Right lung (tissue), 5 donors: ENCODE measurements around the gene FSD2. TPM values are rescaled to one million over a fixed set of nuclear protein-coding genes. Genes with fewer than 3 reads are reported as not detected.
"Not testable (repeated sequence)": the region's sequence is repeated elsewhere in the genome, so short reads cannot be mapped to it uniquely, and the experiment has no call there.

Source experiments
- DNase-seq, 2 donors: peaks; one replicate each; pipeline ENCODE4 v3.0.0-alpha.2; 2013
- polyA plus RNA-seq, 5 donors: library from polyadenylated mRNA; unstranded; fragments of 120-200 nt; gene quantifications; one replicate each; pipeline versions ENCODE4 v1.2.1 to v1.2.3, GENCODE V29; 2013; ENCODE audit warnings: inconsistent platforms in 1 of 5, low replicate concordance in 1 of 5; ENCODE audit not compliant: insufficient read length in 5 of 5, insufficient read depth in 1 of 5

Gene FSD2
- polyA plus RNA-seq, 5 donors: 0.24 to 1.9 (median 0.31) TPM

- DNase-seq: no peak
These were observed 74.3 kb downstream of the FSD2 start for GRCh38 chr15:82731527-82731926.

- no peak for DNase-seq
These were observed 75.8 kb downstream of the FSD2 start for GRCh38 chr15:82730022-82730530.

GRCh38 chr15:82726816-82727215, 79.1 kb downstream of the FSD2 start:
- DNase-seq: no peak

- no peak for DNase-seq
These were observed 90.9 kb downstream of the FSD2 start for GRCh38 chr15:82715003-82715402.

- DNase-seq: no peak
These were observed 91.9 kb downstream of the FSD2 start for GRCh38 chr15:82714016-82714415.

GRCh38 chr15:82712036-82712435, 93.8 kb downstream of the FSD2 start:
- no peak for DNase-seq

- no peak for DNase-seq
These were observed 94.9 kb downstream of the FSD2 start for GRCh38 chr15:82710926-82711490.

GRCh38 chr15:82710208-82710555, 95.7 kb downstream of the FSD2 start:
- DNase-seq: no peak

- DNase-seq: peak; percentile 58 to 66
These were observed 96.3 kb downstream of the FSD2 start, which contains the start of gene AP3B2 for GRCh38 chr15:82709421-82710207. Gene AP3B2, minus strand, starts transcription at chr15:82709875. Its CDS starts 169 bp downstream, at chr15:82709706.

GRCh38 chr15:82709081-82709420, 96.8 kb downstream of the FSD2 start:
- no peak for DNase-seq

- not testable (repeated sequence) for DNase-seq
These were observed 100.0 kb downstream of the FSD2 start for GRCh38 chr15:82705856-82706255.

Other genes with a start within 250 kb of the FSD2 start
- 1 to 10 TPM; 2.4 to 4.4 (median 3.1) TPM for gene CPEB1, start 158.7 kb downstream of the FSD2 start, polyA plus RNA-seq
- 1 to 10 TPM; 1.5 to 3.4 (median 2.5) TPM for gene AP3B2, start 96.2 kb downstream of the FSD2 start, polyA plus RNA-seq
- 10 to 100 TPM in 4 of 5 donors, 1 to 10 TPM in 1; 10.0 to 13.6 (median 12.5) TPM for gene WHAMM, start 3.6 kb upstream of the FSD2 start, polyA plus RNA-seq
- gene HOMER2, start 146.7 kb upstream of the FSD2 start, polyA plus RNA-seq: 10 to 100 TPM; 14.7 to 23.0 (median 19.1) TPM
- gene RAMAC, start 180.1 kb upstream of the FSD2 start, polyA plus RNA-seq: 10 to 100 TPM; 31.8 to 39.7 (median 33.7) TPM
- gene C15orf40, start 205.6 kb upstream of the FSD2 start, polyA plus RNA-seq: 10 to 100 TPM; 17.5 to 24.4 (median 22.8) TPM